HG03060 (cell line): Measurements from ENCODE around the gene FTCD.
"Not testable (repeated sequence)": the region's sequence is repeated elsewhere in the genome, so short reads cannot be mapped to it uniquely, and the experiment has no call there.

ENCODE experiments used
- ATAC-seq: cut with Tn5 transposase; IDR thresholded peaks from one replicate; pipeline ENCODE4 v1.9.1; 2021; ENCODE audit warnings: low read depth, moderate number of reproducible peaks; ENCODE audit not compliant: unreplicated experiment

Gene FTCD

DNA sequence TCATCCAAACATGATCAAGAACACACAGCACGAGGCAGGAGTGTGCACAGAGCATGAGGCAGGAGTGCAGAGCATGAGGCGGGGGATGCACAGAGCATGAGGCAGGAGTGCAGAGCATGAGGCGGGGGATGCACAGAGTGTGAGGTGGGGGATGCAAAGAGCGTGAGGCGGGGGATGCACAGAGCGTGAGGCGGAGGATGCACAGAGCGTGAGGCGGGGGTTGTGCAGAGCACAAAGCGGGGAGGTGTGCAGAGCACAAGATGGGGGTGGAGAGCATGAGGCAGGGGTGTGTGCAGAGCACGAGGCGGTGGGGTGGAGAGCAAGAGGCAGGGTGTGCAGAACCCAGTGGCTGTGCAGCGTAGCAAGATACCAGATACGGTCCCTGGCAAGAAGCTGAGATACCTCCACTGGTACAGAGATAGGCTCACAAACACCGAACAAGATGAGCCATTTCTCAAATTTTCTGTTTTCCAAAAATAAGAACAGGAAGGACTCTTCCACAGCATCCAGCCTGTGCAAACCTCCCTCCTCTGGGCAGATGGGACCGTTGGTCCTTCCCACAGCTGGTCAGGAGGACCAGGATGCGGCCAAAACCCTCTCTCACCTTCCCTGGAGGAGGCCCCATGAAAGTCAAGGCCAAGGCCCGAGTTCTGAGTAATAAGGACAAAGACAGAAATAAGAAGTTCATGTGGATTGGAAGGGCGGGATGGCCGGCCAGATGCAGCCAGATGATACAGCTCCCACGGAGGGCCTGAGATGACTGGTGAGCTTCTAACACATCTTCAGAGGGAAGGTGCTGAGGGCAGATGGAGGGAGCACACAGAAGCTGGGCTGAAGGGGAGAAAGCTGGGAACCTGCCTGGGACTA is 16.9 kb upstream of the FTCD start:
- no peak for ATAC-seq

DNA sequence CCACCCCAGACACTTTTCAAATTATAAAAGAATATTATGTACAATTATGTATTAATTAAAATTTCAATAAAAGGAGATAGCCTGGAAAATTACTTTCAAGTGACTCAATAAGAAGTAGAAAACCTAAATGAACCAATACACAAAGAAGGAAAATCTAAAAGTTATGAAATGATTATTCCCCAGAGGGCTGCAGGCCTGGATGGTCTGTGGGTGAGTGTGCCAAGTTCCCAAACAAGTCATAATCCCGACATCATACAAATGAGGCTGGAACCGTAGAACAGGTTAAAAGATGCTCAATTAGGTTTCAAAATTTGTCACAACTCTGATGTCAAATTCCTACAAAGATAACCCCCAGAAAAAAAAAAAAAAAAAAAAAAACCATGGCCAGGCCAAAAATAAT is 16.2 kb upstream of the FTCD start:
- ATAC-seq: no peak

DNA sequence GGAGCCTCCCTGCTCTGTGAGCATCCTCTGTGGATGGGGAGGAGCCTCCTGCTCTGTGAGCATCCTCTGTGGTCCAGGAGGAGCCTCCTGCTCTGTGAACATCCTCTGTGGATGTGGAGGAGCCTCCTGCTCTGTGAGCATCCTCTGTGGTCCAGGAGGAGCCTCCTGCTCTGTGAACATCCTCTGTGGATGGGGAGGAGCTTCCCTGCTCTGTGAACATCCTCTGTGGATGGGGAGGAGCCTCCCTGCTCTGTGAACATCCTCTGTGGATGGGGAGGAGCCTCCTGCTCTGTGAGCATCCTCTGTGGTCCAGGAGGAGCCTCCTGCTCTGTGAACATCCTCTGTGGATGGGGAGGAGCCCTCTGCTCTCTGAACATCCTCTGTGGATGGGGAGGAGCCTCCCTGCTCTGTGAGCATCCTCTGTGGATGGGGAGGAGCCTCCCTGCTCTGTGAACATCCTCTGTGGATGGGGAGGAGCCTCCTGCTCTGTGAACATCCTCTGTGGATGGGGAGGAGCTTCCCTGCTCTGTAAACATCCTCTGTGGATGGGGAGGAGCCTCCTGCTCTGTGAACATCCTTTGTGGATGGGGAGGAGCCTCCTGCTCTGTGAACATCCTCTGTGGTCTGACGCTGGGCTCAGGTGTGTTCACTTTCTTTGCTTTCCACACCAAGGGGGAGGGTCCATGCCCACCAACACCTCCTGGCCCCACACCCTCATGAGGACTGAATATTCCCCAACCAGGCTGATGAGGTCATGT is 15.2 kb upstream of the FTCD start:
- not testable (repeated sequence) for ATAC-seq

DNA sequence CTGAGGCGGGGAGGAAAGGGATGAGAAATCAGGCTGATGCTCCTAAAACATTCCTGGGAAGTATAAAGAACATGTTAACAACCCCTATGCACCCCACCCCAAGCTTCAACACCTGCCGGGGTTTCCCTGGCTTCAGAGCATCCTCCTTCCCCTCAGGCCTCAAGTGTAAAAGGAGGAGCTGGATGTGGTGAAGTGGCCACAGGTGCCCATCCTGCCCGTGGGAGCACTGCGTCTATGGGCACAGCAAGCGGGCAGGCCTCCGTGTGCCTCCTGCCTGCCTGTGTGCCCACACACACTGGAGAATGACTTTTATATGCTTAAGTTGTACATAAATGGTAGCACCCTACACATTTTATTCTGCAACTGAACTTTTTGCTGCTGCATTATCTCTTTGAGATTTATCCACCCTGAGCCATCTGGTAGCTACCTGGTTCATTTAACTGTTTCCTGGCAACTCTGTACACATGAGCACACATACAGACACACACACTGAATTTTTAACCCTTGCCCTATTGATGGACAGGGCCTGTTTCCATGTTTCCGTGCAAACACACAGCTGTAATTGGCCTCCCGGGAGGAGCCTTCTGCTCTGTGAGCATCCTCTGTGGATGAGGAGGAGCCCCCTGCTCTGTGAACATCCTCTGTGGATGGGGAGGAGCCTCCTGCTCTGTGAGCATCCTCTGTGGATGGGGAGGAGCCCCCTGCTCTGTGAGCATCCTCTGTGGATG is 13.4 kb upstream of the FTCD start:
- ATAC-seq: no peak

DNA sequence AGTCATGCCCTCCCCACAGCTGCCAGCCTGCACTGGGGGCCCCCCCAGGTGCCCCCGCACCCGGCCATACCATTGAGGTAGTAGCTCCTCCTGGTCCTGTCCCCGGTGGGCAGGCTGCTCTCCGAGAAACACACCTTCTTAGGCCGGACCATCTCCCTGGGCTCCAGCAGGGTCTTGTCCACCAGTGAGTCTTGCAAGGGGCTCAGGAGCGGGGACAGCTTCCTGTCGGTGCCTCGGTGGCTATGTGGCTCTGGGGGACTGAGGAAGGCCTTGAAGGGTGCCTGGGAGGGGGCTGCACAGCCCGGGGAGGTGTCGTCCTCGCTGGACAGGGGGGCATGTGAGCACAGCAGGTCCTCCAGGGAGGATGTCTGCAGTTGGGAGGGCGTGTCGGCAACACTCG is 12.9 kb upstream of the FTCD start:
- no peak for ATAC-seq

DNA sequence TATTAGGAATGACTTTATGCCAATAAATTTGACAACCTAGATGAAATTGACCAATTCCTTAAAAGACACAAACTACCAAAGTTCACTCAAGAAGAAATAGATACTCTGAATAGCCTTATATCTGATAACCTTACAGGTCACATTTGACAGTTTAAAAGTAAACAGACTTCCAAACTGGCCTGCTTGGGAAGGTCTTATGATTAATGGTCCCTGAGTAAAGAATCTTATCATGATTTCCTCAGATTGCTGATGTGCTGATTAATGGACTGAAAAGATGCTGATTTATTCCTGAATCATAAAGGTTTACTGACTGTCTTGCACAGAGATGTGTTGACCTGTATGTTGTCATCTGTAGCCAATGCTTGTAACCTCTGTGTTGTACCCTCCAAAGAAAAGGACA is 9.7 kb upstream of the FTCD start:
- ATAC-seq: no peak

DNA sequence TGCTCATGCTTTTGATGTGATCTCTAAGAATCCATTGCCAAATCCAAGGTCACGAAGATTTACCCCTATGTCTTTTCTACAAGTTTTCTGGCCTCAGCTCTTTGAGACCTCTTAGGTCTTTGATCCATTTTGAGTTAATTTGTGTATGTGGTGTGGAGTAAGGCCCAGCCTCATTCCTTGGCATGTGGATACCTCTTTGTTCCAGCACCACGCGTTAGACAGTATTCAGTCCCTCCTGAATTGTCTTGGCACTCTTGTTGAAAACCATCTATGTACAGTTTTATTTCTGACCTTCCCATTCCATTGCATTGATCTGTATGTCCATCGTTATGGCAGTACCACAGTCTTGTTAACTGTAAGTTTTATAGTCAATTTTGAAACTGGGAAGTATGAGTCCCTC is 8.0 kb upstream of the FTCD start:
- no peak for ATAC-seq

DNA sequence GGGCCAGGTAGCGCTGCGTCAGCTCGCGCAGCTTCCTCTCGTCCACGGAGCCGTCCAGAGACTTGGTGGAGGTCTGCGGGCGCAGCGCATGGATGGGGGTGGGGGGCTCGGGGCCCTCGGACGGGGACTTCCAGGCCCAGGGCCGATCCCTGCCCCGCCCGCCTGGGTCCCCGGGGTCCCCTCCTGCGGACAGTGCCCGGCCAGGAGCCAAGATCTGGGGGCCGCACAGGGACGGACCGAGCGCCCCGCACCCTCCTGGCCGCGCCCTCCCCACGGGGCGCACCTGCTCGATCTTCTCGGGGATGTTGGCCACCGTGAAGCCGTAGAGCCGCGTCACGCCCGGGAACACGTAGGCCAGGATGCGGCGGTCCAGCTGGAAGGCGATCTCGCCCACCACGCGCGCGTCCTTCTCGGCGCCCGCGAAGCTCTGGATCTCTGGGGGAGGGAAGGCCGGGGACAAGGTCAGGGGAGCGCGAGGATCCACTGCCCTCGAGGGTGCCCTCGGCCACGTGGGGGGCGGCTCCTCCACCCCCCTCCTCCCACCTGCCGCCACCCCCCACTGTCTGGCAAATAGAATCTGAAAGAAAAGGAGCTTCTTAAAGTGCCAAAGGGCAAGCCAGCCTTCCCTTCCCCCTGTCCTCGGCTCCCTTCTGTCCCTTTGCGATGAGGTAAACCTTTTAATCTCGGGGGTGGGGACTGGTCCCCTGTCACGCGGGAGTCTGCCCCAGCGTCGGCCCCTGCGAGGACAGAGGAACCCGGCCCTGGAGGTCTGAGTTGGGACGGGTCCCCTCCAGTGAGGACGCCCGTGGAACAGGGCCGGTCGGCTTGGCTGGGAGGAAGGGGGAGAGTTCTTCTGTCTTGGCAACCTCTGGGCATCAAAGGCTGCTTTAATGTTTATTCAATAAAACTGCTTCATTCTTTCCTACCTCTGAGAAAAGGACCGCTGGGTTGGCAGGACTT is 6.5 kb upstream of the FTCD start:
- ATAC-seq: no peak

DNA sequence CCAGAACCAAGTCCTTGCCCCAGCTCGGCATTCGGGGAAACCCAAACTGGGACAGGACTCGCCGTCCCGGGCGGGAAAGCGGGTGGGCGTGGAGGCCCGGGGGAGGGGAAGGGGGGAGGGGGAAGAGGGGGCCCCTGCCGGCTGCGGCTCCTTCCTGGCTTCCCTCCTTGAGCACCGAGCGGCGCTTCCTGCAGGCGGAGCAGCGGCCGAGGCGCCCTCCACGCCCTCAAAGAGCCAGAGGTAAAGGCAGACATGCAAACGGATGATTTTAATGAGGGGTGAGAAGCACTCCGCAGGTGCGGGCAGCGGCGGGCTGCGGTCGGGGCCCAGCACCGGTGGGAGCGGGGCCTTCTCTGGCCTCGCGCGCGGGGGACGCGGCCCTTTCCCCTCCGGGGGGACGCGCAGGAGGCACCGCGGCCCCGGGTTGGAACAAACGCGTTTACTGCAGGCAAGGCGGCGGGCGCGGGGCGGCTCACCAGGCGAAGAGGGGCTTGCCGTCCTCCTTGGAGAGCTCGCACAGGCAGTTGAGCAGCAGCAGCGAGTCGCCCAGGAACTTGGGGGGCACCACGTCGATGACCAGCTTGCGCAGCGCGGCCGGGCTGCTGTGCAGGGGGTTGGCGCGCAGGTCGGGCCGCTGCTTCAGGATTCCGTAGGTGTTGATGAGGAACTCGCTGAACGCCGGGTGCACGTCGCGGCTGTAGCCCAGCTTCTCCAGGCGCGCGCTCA is 5.7 kb upstream of the FTCD start:
- no peak for ATAC-seq

DNA sequence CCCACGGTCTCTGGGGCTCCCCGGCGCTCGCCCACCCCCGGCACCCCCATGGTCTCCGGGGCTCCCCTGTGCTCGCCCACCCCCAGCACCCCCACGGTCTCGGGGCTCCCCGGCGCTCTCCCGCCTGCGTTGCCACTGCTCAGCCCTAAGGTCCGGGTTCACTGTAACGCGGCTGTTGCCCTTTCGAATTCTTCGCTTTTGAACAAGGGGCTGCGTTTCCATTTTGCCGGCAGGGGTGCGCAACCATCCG is 5.2 kb upstream of the FTCD start:
- ATAC-seq: no peak

DNA sequence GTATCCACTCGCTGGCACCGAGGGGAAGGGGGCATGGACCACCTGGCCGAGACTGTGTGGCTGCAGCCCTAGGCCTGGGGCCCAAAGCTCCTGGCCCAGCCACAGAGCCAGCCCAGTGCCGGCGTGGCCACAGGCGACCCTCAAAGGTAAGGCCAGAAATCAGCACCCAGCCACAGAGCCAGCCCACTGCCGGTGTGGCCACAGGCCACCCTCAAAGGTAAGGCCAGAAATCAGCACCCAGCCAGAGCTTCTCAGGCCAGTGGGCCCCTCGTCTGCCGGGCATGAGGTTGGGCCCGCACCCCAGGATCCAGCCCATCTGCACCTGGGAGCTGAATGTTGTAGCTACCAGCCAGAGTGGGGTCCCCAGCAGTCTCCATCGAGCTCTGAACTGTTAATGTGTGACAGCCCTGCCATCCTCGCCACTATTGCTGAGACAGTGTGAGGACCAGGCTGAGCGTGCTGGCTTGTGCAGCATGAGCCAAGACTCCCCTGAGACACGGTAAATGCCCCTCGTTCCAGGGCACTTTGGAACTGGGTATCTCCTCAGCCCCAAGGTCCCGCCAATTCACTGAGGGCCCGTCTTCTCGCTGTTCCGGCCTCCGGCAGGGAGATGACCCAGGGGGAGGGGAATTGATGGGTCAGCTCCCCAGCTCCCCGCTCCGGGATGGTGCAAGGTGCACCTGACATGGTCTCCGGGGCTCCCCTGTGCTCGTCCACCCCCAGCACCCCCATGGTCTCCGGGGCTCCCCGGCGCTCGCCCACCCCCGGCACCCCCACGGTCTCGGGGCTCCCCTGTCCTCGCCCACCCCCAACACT is 4.7 kb upstream of the FTCD start:
- ATAC-seq: no peak

DNA sequence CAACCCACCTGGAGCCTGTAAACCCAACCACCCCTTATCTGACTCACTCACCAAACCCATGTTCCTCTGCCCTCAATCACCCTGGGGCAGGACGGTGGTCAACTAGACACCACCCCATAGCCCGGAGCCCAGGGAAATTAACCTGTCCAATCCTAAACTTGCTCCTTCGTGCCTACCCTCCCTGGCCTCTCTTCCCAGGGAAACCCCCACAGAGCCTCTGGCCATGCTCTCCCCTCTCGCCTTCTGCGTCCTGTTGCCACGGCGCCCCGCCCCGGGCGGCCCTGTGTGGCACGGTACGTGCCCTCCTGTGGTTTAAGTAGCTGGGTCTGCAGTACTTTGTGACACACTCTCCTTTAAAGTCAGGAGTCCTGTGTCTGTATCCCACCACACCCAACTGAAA is 4.0 kb upstream of the FTCD start:
- no peak for ATAC-seq

DNA sequence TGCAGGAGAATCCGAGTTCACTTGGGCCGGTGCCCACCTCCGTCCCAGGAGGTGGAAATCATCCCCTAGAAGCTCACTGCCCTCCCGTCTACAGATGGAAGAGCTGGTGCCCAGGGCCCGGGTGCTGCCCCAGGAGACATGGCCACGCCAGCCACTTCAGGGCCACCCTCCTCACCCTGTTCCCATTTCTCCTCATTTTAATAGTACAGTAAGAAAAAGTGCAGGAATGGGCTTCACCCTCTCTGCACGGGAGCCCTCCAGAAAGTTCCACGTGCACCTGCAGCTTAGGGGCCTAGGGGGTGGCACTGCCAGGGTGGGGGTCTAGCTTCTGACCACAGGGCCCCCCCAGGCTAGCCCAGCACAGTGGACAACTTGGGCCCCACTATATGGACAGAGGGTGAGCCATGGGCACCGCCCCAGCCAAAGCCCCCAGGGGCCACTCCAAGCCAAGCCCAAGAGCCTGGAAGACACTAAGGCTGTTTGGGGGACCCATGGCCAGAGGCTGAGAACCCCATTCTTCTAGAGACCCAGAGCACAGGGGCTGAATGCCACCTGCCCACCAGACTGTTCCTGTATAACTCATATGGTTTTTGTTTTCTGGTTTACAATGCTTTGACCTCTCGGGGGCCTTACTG is 3.4 kb upstream of the FTCD start:
- ATAC-seq: no peak

DNA sequence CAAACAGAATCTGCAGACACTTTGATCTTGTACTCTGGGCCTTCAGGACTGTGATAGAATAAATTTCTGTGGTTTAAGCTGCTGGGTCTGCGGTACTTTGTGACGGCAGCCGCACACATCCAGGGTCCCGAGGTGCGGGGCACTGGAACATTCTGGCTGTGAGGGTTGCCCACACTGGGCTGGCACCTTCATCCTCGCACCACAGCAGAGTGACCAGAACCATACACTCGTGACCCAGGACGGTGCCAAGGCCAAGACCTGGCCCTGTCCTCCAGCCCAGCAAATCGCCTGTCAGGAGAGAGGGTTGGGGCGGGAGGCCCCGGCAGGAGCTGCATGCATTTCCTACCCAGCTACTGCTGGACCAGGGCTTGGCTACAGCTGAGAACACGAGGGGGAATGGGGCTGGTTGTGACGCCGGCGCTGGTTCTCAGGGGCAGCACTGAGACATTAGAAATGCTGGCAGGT is 2.6 kb upstream of the FTCD start:
- no peak for ATAC-seq

DNA sequence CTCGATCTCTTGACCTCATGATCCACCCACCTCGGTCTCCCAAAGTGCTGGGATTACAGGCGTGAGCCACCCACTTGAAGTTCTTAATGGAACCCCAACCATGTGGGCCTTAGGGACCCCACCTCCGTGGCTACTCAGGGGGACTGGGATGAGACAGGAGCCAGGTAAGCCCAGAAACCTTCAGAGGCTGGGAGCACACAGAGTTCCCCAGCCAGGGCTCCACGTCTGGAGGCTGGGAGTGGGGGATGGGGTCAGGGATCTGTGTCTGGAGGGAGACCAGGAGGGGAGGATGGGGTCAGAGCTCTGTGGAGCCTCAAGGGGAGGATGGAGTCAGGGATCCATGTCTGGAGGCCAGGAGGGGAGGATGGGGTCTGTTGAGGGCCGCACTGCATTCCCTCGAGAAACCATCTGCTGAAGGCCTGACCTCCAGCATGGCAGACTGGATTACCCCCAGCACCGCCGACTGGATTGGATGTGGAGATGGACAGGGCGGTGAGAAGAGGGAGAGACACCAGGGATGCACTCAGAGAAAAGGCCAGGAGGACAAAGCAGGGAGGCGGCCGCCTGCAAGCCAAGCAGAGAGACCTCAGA is 2.1 kb upstream of the FTCD start:
- no peak for ATAC-seq

DNA sequence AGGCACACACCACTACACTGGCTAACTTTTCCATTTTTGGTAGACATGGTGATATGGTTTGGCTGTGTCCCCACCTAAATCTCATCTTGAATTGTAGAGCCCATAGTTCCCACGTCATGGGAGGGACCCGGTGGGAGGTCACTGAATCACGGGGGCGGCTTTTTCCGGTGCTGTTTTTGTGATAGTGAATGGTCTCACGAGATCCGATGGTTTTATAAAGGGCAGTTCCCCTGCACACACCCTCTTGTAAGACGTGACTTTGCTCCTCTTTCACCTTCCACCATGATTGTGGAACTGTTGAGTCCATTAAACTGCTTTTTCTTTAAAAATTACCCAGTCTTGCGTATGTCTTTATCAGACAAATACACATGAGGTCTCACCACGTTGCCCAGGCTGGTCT is 1.3 kb upstream of the FTCD start:
- no peak for ATAC-seq

DNA sequence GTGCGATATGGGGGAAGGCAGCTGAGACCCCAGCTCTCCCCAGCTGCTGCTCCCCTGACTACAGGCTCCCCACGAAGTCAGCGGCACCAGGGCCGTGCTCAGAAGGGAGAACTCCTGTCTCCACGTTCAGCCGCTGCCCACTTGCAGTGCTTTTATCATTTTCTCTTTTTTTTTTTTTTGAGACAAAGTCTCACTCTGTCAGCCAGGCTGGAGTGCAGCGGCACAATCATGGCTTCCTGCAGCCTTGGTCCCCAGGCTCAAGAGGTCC is 933 bp upstream of the FTCD start:
- no peak for ATAC-seq

DNA sequence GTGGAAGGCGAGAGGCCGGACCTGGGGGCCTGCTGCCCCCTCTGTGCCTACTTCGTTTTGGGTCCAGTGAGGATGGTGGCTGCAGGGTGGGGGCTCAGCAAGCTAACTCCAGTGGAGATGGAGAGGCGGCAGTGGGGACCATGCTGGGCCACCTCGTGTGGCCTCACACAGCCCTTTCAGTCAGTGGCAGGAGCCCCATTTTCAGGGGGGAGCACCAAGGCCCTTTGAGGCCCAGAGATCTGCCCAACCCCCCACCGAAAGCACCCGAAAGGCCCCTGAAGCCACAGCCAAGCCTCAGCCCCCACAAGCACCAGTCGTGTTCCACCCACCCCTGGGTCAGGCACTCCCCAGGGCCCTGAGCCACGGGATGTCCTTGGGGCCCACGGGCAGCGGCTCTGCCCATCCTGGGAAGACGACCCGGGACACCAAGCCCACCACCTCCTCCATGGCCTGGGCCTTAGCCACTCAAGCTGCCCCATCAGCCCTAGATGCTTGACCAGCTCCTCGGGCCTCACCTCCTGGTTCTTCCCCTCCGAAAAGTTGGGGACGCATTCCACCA is 345 bp downstream of the FTCD start:
- no peak for ATAC-seq
